Stimulated activated naive CD8-positive, alpha-beta T cell treated with anti-CD3 and anti-CD28 coated beads, Interleukin-15, Interleukin-2, amounts not matched to agents 100 ng/mL and 50 ng/mL, for 24 hours (primary cell): Measurements from ENCODE around the gene RAC2.

Experiments used
- H3K27ac Mint-ChIP-seq: one replicate; pipeline ENCODE4 v1.8.0; 2021; ENCODE audit warnings: mild to moderate bottlenecking, mixed read lengths
- H3K27me3 Mint-ChIP-seq: one replicate; pipeline ENCODE4 v1.8.0; 2021; ENCODE audit warnings: mixed read lengths
- H3K36me3 Mint-ChIP-seq: one replicate; pipeline ENCODE4 v1.8.0; 2021; ENCODE audit warnings: low read depth, mixed read lengths
- H3K4me1 Mint-ChIP-seq: one replicate; pipeline ENCODE4 v1.8.0; 2021; ENCODE audit warnings: low read depth, mixed read lengths
- H3K4me3 Mint-ChIP-seq: one replicate; pipeline ENCODE4 v1.8.0; 2021; ENCODE audit warnings: mild to moderate bottlenecking, mixed read lengths
- H3K9me3 Mint-ChIP-seq: one replicate; pipeline ENCODE4 v1.8.0; 2021; ENCODE audit warnings: mixed read lengths

RAC2 gene

GRCh38 chr22:37281195-37281594, 37.1 kb upstream of the RAC2 start:
- Mint-ChIP-seq H3K27ac (no peak overlapping the region), H3K36me3 (peaks cover 3% of the 10 kb centered on the region), H3K4me3 (peak overlapping the region; percentile 91), H3K4me1 (peaks cover 79% of the 10 kb centered on the region), H3K27me3 (no peaks in the 10 kb centered on the region), H3K9me3 (no peaks in the 10 kb centered on the region)

- Mint-ChIP-seq H3K27ac (no peak overlapping the region), H3K36me3 (peaks cover 3% of the 10 kb centered on the region), H3K9me3 (no peaks in the 10 kb centered on the region), H3K27me3 (no peaks in the 10 kb centered on the region), H3K4me3 (no peak overlapping the region), H3K4me1 (peaks cover 79% of the 10 kb centered on the region)
Observed at GRCh38 chr22:37280718-37281117, 36.6 kb upstream of the RAC2 start.

DNA sequence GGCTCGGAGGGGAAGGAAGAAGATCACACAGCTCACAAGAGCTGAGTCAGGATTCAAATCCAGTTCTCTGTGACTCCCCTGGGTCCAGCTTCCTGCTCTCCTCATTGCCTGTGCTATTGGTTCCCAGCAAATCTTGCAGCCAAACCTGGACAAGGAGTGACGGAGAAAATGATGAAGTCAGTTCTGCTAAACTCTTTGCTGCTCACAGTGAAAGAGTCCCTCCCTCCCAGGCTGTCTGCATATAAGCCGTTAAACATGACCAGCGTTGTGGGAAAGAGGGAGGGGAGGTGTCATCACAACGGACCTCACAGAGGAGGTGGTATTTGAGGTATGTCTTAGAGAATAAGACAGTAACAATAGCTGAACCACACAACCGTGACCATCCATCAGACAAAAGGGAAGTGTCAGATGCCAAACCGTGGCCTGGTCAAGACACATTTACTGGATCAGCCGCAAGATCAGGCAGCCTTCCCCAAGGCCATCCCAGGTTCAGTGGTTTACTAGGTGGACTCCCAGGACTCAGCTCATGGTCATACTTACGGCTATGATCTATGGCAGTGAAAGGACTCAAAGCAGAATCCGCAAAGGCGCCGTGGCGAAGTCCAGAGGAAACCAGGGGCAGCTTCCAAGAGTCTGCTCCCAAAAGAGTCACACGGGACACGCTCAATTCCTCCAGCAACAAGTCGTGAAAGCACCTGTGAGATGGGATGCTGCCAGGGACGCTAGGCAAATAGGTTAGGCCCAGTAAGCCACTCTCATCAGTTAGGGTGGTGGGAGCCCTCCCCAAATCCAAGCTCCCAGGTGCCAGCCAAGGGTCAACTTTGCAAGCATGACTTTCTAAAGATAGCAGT, 35.5 kb upstream of the RAC2 start:
- H3K4me3 Mint-ChIP-seq = no peak overlapping the region
- peaks cover 81% of the 10 kb centered on the region for H3K4me1 Mint-ChIP-seq
- H3K36me3 Mint-ChIP-seq = no peaks in the 10 kb centered on the region
- H3K27ac Mint-ChIP-seq = peak overlapping the region; percentile 46
- H3K9me3 Mint-ChIP-seq = no peaks in the 10 kb centered on the region
- no peaks in the 10 kb centered on the region for H3K27me3 Mint-ChIP-seq

- H3K9me3 Mint-ChIP-seq = no peaks in the 10 kb centered on the region
- no peak overlapping the region for H3K4me3 Mint-ChIP-seq
- no peaks in the 10 kb centered on the region for H3K27me3 Mint-ChIP-seq
- H3K36me3 Mint-ChIP-seq = no peaks in the 10 kb centered on the region
- H3K27ac Mint-ChIP-seq = no peak overlapping the region
- peaks cover 78% of the 10 kb centered on the region for H3K4me1 Mint-ChIP-seq
Observed at GRCh38 chr22:37278261-37278660, 34.2 kb upstream of the RAC2 start.

DNA sequence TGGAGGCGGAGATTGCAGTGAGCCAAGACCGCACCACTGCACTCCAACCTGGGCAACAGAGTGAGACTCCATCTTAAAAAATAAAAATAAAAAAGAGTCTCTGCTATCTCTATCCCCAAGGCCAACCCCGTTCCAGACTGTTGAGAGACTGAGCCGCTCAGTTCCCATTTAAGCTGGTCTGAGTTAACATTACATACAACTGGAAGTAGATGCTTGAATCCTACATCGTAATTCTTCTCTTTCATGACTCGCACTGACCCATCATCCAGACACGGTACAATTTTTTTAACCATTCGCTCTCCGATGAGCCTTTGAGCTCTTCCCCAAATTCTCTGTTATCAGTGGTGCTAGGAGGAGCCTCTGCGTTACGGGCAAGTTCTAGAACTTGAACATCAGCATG, 33.3 kb upstream of the RAC2 start:
- no peaks in the 10 kb centered on the region for H3K9me3 Mint-ChIP-seq
- H3K4me3 Mint-ChIP-seq = no peak overlapping the region
- no peaks in the 10 kb centered on the region for H3K36me3 Mint-ChIP-seq
- no peak overlapping the region for H3K27ac Mint-ChIP-seq
- H3K4me1 Mint-ChIP-seq = peaks cover 74% of the 10 kb centered on the region
- H3K27me3 Mint-ChIP-seq = no peaks in the 10 kb centered on the region

- H3K27ac Mint-ChIP-seq = no peak overlapping the region
- H3K4me3 Mint-ChIP-seq = no peak overlapping the region
- H3K9me3 Mint-ChIP-seq = no peaks in the 10 kb centered on the region
- H3K27me3 Mint-ChIP-seq = no peaks in the 10 kb centered on the region
- no peaks in the 10 kb centered on the region for H3K36me3 Mint-ChIP-seq
- peaks cover 67% of the 10 kb centered on the region for H3K4me1 Mint-ChIP-seq
Observed at GRCh38 chr22:37276776-37277175, 32.7 kb upstream of the RAC2 start.

DNA sequence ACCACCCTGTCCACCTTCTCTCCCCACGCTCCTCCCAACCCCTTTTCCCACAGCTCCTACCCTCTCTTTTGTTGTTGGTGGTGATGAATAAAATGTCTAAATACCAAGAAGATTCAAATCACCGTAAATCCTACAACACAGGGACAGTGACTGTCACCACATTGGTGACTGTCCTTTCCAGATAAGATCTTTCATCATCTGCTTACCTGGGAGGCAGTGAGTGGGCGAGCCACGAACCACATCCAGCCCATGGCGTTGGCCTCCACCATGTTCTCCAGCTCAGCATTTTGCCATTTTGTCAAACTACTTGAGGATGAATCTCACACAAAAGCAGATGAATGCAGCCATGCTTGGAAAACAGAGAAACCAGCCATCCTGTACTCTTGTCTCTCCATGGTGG, 31.6 kb upstream of the RAC2 start:
- peak overlapping the region; percentile 26 for H3K4me3 Mint-ChIP-seq
- H3K9me3 Mint-ChIP-seq = no peaks in the 10 kb centered on the region
- no peaks in the 10 kb centered on the region for H3K27me3 Mint-ChIP-seq
- no peaks in the 10 kb centered on the region for H3K36me3 Mint-ChIP-seq
- peaks cover 64% of the 10 kb centered on the region for H3K4me1 Mint-ChIP-seq
- peak overlapping the region; percentile 80 for H3K27ac Mint-ChIP-seq

DNA sequence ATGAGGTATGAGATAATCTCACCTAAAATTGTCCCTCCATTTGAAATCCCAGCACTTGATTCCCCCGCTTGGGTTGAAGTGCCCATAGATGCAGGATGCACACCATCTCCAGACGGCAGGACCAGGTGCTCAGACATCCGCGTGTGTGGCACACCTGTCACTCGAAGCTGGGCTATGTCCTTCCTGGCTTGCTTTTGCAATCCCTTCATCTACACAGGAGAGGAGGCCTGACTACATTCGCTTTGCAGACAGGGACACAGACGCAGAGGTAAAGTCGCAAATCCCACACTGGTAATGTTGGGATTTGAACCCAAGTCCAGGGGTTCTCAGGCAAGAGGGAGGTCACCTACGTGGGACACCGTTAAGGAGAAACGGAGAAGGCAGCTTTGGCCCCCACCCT, 31.1 kb upstream of the RAC2 start:
- H3K27ac Mint-ChIP-seq = peak overlapping the region; percentile 14
- H3K27me3 Mint-ChIP-seq = no peaks in the 10 kb centered on the region
- peaks cover 67% of the 10 kb centered on the region for H3K4me1 Mint-ChIP-seq
- H3K36me3 Mint-ChIP-seq = no peaks in the 10 kb centered on the region
- no peak overlapping the region for H3K4me3 Mint-ChIP-seq
- H3K9me3 Mint-ChIP-seq = no peaks in the 10 kb centered on the region

DNA sequence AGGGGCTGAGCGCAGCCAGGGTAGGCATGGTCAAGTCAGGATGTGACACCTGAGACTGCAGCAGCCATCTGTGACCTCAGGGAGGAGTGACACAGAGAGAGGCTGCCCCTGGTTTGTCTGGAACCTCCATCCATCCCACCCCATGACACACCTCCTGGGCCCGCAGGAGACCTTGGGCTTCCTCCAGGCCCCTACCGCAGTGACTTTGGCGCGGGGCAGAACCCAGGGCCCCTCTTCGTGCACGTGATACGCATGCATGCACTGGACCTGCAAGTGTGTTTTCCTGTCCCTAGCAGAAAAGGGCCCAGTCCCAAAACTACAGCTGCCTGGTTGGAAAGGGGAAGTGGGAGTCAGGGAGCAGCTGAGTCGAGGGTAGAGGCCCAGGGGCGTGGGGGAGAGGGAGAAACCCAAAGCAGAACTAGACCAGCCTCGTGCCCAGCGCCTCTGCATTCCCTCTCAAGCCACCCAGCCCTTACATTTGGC, 30.4 kb upstream of the RAC2 start:
- Mint-ChIP-seq H3K27ac (peak overlapping the region; percentile 14), H3K36me3 (no peaks in the 10 kb centered on the region), H3K4me1 (peaks cover 67% of the 10 kb centered on the region), H3K9me3 (no peaks in the 10 kb centered on the region), H3K27me3 (no peaks in the 10 kb centered on the region), H3K4me3 (no peak overlapping the region)

GRCh38 chr22:37273846-37274225, 29.8 kb upstream of the RAC2 start:
- Mint-ChIP-seq H3K27ac (peak overlapping the region; percentile 34), H3K36me3 (no peaks in the 10 kb centered on the region), H3K4me3 (no peak overlapping the region), H3K9me3 (no peaks in the 10 kb centered on the region), H3K4me1 (peaks cover 66% of the 10 kb centered on the region), H3K27me3 (no peaks in the 10 kb centered on the region)

GRCh38 chr22:37273126-37273845, 29.2 kb upstream of the RAC2 start:
- Mint-ChIP-seq H3K27ac (peak overlapping the region; percentile 34), H3K27me3 (no peaks in the 10 kb centered on the region), H3K9me3 (no peaks in the 10 kb centered on the region), H3K4me3 (no peak overlapping the region), H3K4me1 (peaks cover 61% of the 10 kb centered on the region), H3K36me3 (no peaks in the 10 kb centered on the region)

- Mint-ChIP-seq H3K27ac (peak overlapping the region; percentile 43), H3K4me3 (no peak overlapping the region), H3K9me3 (no peaks in the 10 kb centered on the region), H3K27me3 (no peaks in the 10 kb centered on the region), H3K36me3 (no peaks in the 10 kb centered on the region), H3K4me1 (peaks cover 68% of the 10 kb centered on the region)
Observed at GRCh38 chr22:37270928-37271650, 27.0 kb upstream of the RAC2 start.

DNA sequence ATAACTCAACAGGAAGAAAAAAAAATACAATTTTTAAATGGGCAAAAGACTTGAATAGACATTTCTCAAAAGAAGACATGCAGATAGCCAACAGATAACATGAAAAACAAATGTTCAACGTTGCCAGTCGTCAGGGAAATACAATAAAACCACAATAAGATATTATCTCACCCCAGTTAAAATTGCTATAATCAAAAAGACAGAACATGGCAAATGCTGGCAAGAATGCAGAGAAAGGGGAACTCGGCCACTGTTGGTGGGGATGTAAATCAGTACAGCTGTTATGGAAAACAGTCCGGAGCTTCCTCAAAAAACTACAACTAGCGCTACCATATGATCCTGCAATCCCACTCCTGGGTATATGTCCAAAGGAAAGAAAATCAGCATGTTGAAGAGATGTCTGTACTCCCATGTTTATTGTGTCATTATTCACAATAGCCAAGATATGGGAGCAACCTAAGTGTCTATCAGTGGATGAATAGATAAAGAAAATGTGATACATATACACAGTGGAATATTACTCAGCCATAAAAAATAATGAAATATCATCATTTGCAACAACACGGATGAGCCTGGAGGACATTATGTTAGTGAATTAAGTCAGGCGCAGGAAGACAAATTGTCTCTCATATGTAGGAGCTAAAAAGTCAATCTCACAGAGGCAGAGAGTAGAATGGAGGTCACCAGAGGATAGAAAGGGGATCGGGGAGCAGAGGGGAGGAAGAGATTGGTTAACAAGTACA, 26.0 kb upstream of the RAC2 start:
- H3K27me3 Mint-ChIP-seq = no peaks in the 10 kb centered on the region
- no peaks in the 10 kb centered on the region for H3K36me3 Mint-ChIP-seq
- H3K4me1 Mint-ChIP-seq = peaks cover 58% of the 10 kb centered on the region
- H3K27ac Mint-ChIP-seq = peak overlapping the region; percentile 45
- no peaks in the 10 kb centered on the region for H3K9me3 Mint-ChIP-seq
- H3K4me3 Mint-ChIP-seq = no peak overlapping the region

DNA sequence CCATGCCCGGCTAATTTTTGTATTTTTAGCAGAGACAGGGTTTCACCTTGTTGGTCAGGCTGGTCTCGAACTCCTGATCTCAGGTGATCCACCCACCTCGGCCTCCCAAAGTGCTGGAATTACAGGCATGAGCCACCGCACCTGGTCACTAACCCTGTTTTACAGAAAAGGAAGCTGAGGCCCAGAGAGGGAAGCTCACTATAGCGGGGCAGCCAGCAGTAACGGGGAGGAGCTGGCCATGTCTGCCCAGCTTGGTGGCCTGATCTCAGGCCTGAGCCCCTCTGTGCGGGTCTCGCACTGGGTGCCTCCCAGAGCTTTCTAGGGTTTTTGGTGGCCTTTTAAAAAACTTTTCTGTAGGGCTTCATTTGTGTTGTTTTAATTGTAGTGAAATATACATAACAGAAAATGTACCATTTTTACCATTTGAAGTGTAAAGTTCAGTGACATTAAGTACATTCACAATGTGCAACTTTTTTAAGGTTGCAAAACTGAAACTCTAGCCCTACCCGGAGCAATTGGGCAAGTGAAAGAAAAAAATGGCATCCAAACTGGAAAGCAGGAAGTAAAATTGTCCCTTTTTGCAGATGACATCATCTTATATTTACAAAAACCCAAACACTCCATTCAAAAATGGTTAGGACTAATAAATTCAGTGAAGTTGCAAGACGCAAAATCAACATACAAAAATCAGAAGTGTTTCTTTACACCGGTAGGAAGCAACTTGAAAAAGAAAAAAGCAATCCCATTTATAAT, 23.8 kb upstream of the RAC2 start:
- Mint-ChIP-seq H3K9me3 (no peaks in the 10 kb centered on the region), H3K36me3 (no peaks in the 10 kb centered on the region), H3K4me3 (peak overlapping the region; percentile 84), H3K4me1 (peaks cover 39% of the 10 kb centered on the region), H3K27me3 (no peaks in the 10 kb centered on the region), H3K27ac (no peak overlapping the region)
